CMK (cell line): ENCODE measurements around the gene FAM118B.
A peak's percentile ranks its signal among the peaks of the same experiment; 100 is the strongest.
"Not testable (repeated sequence)": the region's sequence is repeated elsewhere in the genome, so short reads cannot be mapped to it uniquely, and the experiment has no call there.

Experiments
- DNase-seq: peaks from one replicate; pipeline ENCODE4 v3.0.0-alpha.2; 2010; ENCODE audit warnings: low read depth

The FAM118B gene

GRCh38 chr11:126219547-126219946 lies 8.0 kb downstream of the FAM118B start:
- no peak for DNase-seq

GRCh38 chr11:126224647-126225294 lies 13.2 kb downstream of the FAM118B start:
- no peak for DNase-seq

- DNase-seq, result no peak
Measured at GRCh38 chr11:126225295-126225665, 13.7 kb downstream of the FAM118B start.

- no peak for DNase-seq
Measured at GRCh38 chr11:126226334-126227084, 14.9 kb downstream of the FAM118B start.

GRCh38 chr11:126229858-126230540 lies 18.4 kb downstream of the FAM118B start:
- no peak for DNase-seq

- no peak for DNase-seq
Measured at GRCh38 chr11:126231725-126232459, 20.3 kb downstream of the FAM118B start.

GRCh38 chr11:126232683-126233082 lies 21.1 kb downstream of the FAM118B start:
- DNase-seq, result no peak

- DNase-seq, result no peak
Measured at GRCh38 chr11:126233391-126233790, 21.8 kb downstream of the FAM118B start.

- DNase-seq, result no peak
Measured at GRCh38 chr11:126246636-126247035, 35.1 kb downstream of the FAM118B start.

GRCh38 chr11:126253265-126253664 lies 41.7 kb downstream of the FAM118B start:
- no peak for DNase-seq

GRCh38 chr11:126254819-126255218 lies 43.2 kb downstream of the FAM118B start:
- DNase-seq, result no peak

GRCh38 chr11:126255507-126255906 lies 43.9 kb downstream of the FAM118B start:
- DNase-seq, result not testable (repeated sequence)

GRCh38 chr11:126256216-126256615 lies 44.6 kb downstream of the FAM118B start:
- DNase-seq, result no peak

GRCh38 chr11:126257144-126257543 lies 45.6 kb downstream of the FAM118B start:
- DNase-seq, result no peak

GRCh38 chr11:126257764-126258163 lies 46.2 kb downstream of the FAM118B start:
- no peak for DNase-seq

- no peak for DNase-seq
Measured at GRCh38 chr11:126262216-126262615, 50.6 kb downstream of the FAM118B start.

- no peak for DNase-seq
Measured at GRCh38 chr11:126263489-126263888, 51.9 kb downstream of the FAM118B start.

GRCh38 chr11:126265811-126266210 lies 54.2 kb downstream of the FAM118B start:
- DNase-seq, result no peak

- no peak for DNase-seq
Measured at GRCh38 chr11:126267650-126268049, 56.1 kb downstream of the FAM118B start.

GRCh38 chr11:126268361-126268707 lies 56.8 kb downstream of the FAM118B start:
- no peak for DNase-seq

GRCh38 chr11:126268708-126269579 lies 57.4 kb downstream of the FAM118B start, which contains the start of the genes FOXRED1 and SRPRA:
TSS of gene FOXRED1 (plus strand) at chr11:126269154. CDS start at chr11:126269207, 53 bp downstream.
TSS of gene SRPRA (minus strand) at chr11:126268895. CDS start at chr11:126268804, 91 bp downstream.
- peak; percentile 99 for DNase-seq
